GDM1 (cell line): ENCODE data around the gene XRRA1.
A peak's percentile ranks its signal among the peaks of the same experiment; 100 is the strongest.
"Not testable (repeated sequence)": the region's sequence is repeated elsewhere in the genome, so short reads cannot be mapped to it uniquely, and the experiment has no call there.

ENCODE experiments used
- DNase-seq: peaks from one replicate; lab custom pipeline; 2025; lab: John Stamatoyannopoulos, UW

Gene XRRA1

DNA sequence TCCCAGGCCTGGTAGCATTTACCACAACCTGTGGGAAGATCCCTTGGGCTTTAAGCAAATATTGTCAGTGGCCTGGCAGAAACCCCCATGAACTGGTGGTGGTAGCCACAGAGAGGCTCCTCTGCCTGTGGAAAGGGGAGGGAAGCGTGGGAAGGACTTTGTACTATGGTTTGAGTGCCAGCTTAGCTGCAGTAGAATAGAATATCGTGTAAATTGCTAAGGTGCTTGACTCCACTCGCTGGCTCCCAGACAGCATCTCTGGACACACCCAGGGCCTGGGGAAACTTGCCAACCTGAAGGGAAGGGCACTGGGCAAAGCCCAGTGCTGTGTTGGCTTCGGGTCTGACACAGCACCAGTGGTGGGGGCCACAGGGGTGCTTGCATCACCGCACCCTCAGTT is 52.6 kb downstream of the XRRA1 start:
- no peak for DNase-seq

DNA sequence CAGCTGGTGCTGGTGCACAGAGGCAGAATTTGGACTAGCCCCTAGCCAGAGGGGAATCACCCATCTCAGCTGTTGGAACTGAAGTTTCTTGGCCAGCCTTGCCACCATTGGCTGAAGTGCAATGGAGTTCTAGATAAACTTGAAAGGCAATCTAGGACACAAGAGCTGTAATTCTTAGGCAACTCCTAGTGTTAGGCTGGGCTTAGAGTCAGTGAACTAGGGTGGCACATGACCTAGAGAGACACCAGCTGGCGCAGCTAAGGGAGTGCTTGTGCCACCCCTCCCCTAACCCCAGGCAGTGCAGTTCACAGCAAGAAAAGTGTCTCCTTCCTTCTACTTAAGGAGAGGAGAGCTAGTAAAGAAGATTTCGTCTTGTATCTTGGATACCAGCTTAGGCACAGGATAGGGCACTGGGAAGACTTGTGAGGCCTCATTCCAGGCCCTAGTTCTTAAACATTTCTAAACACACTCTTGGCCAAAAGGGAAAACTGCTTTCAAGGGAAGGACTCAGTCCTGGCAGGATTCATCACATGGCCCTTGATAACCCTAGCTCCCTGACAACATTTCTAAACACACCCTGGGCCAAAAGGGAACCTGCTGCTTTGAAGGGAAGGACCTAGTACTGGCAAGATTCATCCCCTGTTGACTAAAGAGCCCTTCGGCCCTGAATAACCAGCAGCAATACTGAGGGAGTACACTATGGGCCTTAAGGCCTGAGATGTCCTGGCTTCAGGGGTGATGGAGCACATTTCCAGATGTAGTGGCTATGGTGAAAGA is 53.4 kb downstream of the XRRA1 start:
- no peak for DNase-seq

DNA sequence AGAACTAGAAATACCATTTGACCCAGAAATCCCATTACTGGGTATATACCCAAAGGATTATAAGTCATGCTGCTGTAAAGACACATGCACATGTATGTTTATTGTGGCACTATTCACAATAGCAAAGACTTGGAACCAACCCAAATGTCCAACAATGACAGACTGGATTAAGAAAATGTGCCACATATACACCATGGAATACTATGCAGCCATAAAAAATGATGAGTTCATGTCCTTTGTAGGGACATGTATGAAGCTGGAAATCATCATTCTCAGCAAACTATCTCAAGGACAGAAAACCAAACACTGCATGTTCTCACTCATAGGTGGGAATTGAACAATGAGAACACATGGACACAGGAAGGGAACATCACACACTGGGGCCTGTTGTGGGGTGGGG is 55.9 kb downstream of the XRRA1 start:
- not testable (repeated sequence) for DNase-seq

GRCh38 chr11:74877132-74877531 is 71.8 kb downstream of the XRRA1 start:
- no peak for DNase-seq

DNA sequence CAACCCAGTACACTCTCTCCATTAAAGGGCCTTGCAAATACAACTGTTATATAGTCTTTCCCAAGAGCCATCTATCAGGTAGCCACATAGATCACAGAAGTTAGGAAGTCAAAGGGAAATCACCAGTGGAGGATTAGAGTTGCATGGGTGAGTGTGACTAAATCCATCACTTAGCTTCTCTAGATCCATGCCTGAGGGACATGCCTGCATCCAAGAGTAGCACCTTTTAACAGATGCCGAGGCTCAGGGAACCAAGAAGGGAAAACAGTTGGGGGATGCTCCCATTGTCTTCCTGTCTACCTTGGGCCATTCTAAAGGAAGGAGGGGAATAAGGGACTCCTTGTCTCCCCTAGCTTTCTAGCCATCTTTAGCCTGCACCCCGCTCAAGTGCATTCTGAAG is 77.9 kb downstream of the XRRA1 start:
- DNase-seq, result no peak

DNA sequence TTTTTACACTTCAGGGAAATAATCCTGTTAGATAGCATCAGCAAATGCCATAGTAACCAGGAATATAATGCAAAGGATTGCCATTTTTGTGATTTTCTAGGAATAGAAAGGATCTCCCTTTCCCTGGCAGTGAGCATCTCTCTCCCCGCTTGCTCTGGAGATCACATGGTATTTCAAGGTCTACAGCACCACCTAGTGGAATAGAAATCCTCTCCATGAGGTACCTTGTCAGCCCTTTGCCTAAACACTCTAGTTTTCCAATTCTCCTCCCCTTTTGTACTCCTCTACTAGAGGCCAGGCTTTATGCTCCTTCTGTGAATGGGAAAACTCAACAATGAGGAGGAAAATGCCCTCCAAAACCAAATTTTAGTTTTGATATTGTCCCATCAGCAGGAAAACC is 78.4 kb downstream of the XRRA1 start:
- DNase-seq, result peak; percentile 33

- DNase-seq, result no peak
These were observed 82.3 kb downstream of the XRRA1 start for GRCh38 chr11:74866557-74866956.

DNA sequence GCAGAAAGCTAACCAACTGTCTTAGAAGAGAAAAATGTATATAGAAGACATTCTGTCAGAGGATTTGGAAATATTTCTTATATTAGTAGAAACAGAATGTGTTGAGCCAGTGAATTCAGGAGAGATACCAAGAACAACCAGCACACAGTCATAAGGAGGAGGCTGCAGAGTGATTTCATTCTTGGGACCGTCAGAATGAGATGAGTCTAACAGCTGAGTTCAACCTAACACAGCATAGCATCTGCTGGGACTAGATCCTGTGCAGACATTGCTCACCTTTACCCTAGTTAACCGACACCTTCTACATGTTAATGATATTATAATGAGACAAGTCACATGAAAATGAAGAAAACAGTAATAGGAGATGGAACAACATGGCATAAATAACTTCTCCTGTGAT is 85.5 kb downstream of the XRRA1 start:
- no peak for DNase-seq

GRCh38 chr11:74860743-74861142 is 88.1 kb downstream of the XRRA1 start:
- no peak for DNase-seq

- DNase-seq, result no peak
These were observed 95.7 kb downstream of the XRRA1 start for GRCh38 chr11:74853223-74853622.

DNA sequence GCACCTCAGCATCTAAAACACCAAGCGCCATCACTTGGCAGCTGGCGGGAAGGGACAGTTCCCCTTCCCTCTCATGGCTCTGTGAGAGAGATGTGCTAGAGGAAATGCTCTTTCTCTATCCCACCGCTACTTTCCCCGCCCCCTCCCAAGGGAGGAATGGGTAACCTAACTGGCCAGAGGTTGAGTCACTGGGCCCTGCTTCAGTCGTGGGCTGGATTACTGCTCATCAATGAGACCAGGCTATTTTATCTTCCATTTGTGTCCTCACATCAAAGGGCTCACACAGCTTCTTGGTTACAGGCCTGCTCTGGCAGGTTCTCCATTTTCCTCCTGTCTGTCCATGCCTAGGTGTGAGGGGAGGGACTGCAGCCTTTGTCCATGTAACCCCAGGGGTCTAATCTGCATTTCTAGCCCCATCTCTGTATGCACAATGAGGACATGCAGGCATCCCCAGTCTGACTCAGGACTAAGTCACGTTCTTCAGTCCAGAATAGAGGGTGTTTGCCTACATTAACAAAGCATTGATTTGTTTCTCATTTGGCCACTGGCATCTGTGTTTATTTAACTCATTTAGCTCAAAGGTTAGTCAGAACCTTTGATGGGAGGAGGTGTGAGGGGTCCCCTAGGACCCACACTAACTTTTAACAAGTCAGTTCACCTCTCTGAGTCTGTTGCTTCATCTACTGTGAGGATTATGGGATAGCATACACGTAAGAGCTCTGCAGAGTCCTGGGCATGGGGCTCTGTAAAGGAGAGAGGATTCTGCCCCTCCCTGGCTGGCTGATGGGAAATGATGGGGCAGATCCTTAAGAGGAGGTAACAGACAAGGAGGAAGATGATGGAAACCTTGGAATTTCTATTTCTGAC is 99.1 kb downstream of the XRRA1 start:
- DNase-seq, result no peak

GRCh38 chr11:74847895-74848294 is 101.0 kb downstream of the XRRA1 start:
- no peak for DNase-seq

DNA sequence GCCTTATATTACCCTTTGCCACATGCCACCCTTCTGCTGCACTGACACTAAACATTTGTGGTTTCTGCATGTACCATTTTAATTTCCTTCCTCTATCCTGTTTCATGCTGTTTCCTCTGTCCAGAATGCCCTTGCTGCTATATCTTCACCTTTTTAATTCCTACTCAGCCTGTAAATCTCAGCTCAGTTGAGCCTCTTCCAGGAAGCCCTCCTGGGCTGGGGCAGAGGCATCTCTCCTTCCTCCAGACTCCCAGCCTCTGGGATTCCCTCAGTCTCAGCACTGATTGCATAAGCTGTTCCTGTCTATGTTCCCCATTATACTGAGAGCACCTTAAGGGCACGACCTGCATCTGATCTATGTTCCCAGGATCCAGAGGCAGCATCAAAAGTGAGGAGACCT is 101.5 kb downstream of the XRRA1 start:
- no peak for DNase-seq

DNA sequence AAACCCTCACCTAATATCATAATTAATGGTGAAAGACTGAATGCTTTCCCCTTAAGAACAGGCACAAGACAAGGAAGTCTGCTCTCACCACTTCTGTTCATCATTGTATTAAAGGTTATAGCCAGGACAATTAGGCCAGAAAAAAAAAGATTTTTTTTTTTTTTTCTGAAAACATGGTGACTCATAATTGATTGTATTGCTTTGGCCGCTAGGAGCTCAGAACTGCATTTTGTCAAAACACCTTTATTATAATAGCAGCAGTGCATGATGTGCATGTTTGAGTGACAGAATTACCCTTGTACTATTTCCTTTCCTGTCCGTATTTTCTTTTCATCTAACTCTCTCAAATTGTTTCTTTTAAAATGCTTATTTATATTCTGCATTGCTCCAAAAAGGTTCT is 102.1 kb downstream of the XRRA1 start:
- DNase-seq, result no peak

DNA sequence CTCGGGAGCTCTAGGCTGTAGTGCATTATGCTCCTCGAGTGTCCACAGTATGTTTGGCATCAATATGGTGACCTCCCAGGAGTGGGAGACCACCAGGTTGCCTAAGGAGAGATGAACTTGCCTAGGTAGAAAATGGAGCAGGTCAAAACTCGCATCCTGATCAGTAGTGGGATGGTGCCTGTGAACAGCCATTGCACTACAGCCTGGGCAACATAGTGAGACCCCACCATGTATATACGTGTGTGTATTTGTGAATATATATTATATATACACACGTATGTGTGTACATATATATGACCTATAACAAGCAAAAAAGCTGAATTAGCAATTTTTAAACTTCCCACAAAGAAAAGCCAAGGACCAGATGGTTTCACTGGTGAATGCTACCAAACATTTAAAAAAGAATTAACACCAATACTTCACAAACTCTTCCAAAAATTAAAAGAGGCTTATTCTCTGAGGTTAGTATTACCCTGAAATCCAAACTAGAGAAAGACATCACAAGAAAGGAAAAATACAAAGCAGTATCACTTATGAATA is 102.8 kb downstream of the XRRA1 start:
- DNase-seq, result no peak

DNA sequence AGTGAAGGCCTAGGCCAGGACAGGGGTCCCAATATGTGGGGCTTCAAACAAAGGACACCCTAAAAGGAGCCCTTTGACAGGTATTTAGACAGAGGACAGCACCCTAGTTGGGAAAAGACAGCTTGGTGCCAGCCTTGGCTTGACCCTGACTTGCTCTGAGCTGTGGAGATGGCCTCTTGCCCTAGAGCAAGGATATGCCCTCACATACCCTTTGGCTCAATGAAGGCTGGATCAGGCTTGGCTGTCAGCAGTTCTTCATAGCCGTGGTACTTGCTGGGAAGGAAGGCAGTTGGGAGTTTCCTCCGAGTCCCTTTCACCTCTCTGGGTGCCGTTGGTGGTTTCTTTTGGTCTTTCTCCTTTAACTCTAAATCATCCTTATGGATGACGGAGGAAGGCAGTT is 104.0 kb downstream of the XRRA1 start:
- no peak for DNase-seq

DNA sequence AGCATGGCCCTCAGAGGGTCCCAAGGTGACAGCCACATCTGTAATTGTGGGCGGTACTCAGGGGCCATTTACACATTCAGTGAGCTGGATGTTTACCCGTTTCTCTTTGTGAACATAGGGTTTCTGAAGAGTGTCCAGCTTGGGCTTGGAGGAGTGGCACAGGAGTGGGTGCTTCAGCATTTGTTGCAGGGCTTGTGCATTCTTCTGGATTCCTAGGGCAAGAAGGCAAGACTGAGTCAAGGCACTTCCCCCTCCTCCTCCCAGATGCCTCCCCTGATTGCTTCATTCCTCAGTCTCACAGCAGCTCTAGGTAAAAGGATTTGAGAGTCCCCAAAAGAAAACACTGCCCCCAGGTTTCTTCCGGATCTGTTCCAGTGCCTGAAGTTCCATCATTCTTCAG is 104.8 kb downstream of the XRRA1 start:
- no peak for DNase-seq

DNA sequence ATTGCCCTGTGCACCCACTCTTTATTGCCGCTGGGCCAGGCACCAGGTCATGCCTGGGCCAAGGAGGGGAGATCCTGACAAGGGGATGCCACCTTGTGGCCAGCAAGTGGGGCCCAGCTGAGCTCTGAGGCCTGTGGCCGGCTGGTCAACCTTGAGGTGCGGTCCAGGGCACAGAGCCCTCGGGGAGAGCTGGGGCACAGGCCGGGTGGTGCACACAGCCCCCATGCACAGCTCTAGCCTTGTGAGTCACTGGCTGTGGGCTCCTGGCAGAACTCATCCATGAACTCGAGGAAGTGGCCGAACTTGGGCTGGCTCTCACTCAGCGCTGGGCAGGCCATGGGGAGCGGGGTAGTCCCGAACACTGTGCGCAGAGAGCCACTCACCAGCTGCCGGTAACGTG is 105.9 kb downstream of the XRRA1 start:
- no peak for DNase-seq

DNA sequence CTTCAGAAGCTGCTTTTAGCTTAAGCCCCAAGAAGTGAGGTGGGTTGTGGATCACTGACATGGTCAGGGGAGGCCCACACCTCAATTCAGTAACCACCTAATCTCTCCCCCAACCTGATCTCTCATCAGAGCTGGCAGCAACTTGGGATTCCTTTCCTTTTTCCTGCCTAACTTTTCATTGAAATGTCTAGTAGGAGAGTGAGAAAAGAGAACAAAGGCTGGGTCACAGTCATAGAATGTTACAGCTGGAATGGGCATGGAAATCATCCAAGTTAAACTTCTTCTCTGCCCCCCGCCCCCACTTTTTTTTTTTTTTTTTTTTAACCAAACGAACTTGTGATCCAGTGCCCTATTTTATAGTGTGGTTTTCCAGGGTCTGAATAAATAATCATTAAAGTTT is 108.4 kb downstream of the XRRA1 start:
- DNase-seq, result no peak

- no peak for DNase-seq
These were observed 108.9 kb downstream of the XRRA1 start for GRCh38 chr11:74839971-74840370.

DNA sequence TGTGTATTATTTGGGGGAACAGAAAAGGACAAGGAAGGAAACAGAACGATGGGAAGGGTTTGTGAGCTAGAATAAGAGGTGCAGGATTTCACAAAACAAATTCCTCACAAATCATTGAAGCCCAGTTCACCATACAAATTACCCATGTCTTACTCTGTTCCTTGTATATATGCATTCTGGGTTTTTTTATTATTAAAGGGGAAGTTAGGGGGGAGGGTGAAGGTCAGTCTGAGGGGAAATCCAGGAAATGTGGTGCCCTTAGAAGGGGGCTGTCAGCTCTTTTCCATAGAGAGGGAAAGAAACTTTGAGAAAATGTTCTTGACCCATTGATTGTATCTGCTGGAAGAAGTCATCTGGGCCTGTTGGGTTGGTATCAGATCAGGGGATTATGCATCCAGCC is 109.4 kb downstream of the XRRA1 start:
- no peak for DNase-seq

- no peak for DNase-seq
These were observed 110.7 kb downstream of the XRRA1 start for GRCh38 chr11:74838188-74838587.

DNA sequence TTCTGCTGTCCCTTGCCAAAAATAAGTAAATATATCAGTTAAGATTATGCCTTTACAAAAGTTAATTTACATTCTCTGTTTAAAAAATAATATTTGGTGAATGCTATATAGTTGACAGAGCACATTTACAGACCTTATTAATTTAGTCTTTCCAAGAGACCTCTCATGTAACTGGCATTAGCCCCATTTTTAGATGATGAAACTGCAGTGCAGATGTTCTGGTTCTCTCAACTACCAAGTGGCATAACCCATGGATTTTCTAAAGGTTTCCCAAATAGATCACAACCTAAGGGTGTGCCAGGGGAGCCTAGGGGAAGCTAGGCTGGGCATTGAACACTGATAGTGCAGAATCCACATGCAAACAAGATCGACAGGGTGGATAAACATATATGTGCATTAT is 111.7 kb downstream of the XRRA1 start:
- no peak for DNase-seq
